ENCODE data around the gene CHN2.

DNA sequence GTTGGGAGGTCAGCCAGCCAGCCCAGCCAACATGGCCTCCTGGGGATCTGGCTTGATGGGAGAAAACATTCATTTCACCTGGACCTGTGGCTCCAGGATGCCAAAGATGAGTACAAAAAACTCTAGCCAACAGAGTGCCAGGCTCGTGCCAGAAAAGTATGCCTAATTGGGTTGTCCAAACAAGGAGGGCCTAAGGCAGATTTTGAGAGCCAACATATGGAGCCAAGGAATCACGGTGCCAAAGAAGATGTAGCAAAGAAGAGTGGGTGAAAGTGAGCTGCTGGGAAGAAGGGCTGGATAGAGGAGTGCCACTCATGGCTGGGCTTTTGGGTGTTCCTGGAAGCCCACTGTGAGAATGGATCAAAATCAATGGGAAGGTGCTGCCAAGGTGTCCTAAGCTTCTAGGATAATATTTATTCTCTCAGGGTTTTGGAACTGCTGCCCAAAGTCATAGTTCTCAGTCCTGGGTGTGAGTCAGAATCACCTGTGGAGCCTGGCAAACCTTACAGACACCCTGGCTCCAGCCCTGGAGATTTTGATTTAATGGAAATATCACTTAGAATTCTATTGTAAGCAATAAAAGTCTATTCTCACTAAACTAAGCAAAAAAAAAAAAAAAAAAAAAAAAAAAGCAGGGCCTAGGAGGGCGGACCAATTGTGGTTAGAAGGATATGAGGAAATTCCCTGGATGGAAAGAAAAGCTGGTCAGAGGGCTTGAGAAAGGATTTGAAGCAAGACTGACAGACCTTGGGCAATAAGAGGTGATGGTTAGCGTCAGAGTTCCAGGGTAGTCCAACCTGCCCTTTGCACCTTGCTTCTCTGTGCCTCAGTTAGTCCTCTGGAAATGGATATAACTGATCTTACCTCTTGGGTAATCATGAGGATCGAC is 186.9 kb downstream of the CHN2 start:
- TF ChIP-seq, protein P1, sequence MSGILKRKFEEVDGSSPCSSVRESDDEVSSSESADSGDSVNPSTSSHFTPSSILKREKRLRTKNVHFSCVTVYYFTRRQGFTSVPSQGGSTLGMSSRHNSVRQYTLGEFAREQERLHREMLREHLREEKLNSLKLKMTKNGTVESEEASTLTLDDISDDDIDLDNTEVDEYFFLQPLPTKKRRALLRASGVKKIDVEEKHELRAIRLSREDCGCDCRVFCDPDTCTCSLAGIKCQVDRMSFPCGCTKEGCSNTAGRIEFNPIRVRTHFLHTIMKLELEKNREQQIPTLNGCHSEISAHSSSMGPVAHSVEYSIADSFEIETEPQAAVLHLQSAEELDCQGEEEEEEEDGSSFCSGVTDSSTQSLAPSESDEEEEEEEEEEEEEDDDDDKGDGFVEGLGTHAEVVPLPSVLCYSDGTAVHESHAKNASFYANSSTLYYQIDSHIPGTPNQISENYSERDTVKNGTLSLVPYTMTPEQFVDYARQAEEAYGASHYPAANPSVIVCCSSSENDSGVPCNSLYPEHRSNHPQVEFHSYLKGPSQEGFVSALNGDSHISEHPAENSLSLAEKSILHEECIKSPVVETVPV (CRISPR knock-in tag; IDR thresholded peaks at IDR 0.05), result no peak
- TF ChIP-seq RARB (CRISPR knock-in tag; IDR thresholded peaks at IDR 0.05) (no peak), TCF4 (CRISPR knock-in tag; IDR thresholded peaks at IDR 0.05; ENCODE audit: borderline replicate concordance) (no peak), ISL1 (CRISPR knock-in tag; IDR thresholded peaks at IDR 0.05) (no peak), ZC3H10 (CRISPR knock-in tag; IDR thresholded peaks at IDR 0.05) (no peak)
- TF ChIP-seq, protein P2, sequence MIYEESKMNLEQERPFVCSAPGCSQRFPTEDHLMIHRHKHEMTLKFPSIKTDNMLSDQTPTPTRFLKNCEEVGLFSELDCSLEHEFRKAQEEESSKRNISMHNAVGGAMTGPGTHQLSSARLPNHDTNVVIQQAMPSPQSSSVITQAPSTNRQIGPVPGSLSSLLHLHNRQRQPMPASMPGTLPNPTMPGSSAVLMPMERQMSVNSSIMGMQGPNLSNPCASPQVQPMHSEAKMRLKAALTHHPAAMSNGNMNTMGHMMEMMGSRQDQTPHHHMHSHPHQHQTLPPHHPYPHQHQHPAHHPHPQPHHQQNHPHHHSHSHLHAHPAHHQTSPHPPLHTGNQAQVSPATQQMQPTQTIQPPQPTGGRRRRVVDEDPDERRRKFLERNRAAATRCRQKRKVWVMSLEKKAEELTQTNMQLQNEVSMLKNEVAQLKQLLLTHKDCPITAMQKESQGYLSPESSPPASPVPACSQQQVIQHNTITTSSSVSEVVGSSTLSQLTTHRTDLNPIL (CRISPR knock-in tag; IDR thresholded peaks at IDR 0.05; ENCODE audit: low read depth), result no peak

Measured in SK-N-SH treated with all-trans-retinoic acid at 6 μM for 48 hours (cell line).